GF-D8 (cell line): Measurements from ENCODE around the gene OR4D10.
"Not testable (repeated sequence)": the region's sequence is repeated elsewhere in the genome, so short reads cannot be mapped to it uniquely, and the experiment has no call there.

Source experiments
- DNase-seq: peaks from one replicate; lab custom pipeline; 2025; lab: John Stamatoyannopoulos, UW

Gene OR4D10

GRCh38 chr11:59473015-59473414 is at the start of gene OR4D10:
OR4D10 (plus strand) TSS chr11:59473315; CDS start chr11:59477430, 4,115 bp downstream.
- DNase-seq: no peak

GRCh38 chr11:59423835-59424234 is 49.3 kb upstream of the OR4D10 start:
- DNase-seq: no peak

DNA sequence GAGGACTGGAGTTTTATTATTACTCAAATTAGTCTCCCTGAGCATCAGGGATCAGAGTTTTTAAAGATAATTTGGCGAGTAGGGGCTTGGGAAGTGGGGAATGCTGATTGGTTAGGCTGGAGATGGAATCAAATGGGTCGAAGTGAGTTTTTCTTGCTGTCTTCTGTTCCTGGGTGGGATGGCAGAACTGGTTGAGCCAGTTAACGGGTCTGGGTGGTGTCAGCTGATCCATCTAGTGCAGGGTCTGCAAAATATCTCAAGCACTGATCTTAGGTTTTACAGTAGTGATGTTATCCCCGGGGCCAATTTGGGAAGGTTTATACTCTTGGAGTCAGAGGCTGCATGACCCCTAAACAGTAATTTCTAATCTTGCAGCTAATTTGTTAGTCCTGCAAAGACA is 48.0 kb upstream of the OR4D10 start:
- DNase-seq: no peak

DNA sequence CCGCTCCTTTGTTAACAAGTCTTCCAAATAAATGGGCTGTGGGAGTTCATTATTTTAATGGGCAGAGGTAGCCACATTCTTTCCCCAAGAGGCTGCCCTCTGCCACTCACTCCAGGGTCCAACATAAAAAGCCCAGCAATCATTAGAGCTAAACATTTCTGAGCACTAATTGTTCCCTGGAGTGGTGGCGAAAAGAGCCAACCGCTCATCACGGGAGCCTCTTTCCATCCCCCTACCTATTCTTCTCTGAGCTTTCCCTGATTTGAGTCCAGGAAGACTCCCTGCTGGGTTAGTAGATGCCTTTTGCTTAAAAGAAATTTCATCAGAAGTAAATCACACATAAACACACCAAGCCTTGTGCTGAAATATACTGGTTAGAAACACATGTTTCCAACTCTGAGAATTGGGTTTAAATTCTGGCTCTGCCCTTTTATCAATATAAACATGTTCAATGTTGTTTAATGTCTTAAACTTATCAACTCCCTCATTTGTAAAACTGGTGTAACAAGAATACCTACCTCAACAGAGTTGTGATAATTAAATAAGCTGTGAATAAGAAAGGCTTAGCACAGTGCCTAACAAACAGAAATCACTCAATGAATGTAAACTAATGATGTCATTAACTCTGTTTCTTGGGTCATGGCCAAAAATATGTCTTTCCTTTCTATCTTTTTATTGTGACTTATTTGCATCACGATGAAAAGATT is 46.6 kb upstream of the OR4D10 start, which contains the start of gene OR5A2:
OR5A2 (minus strand) TSS at position 53 of the 707 bp plus-strand sequence. CDS start 3,460 bp downstream, outside the sequence.
- DNase-seq: no peak

DNA sequence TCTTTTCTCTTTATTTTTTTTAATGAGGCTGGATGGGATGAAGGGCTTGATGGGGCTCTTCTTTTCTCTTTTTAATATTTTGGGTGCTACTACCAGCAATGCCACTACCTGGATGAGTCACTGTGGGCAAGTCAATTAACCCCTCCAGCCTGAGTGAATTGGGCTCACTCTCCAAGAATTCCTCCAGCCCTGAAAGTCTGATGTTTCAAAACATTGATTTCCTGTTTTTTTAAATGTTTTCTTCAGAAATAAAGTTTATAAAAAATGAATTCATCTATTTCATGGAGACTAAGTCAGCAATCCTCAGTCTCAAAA is 46.1 kb upstream of the OR4D10 start:
- no peak for DNase-seq

GRCh38 chr11:59429924-59430516 is 43.1 kb upstream of the OR4D10 start:
- DNase-seq: no peak

DNA sequence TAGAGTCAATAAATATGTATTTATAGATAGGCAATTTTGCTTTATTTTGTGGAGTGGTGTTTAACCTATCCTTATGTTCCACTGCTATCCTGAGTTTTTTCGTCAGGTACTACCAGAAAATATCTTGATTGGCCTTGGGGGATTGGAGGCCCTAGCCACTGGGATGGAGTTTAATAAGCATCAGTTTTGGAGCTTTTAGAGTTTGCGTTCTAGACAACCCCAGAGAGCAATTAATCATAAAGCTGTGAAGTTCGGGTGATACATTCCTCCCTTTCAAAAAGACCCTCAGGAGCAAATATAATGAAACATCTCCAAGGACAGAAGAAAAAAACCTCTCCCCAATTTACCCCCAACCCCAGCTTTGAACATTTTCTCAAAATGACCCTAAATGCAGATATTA is 36.9 kb upstream of the OR4D10 start, which contains the start of gene OR5A1:
OR5A1 (plus strand) TSS at position 301 of the 400 bp plus-strand sequence. CDS start 6,700 bp downstream, outside the sequence.
- DNase-seq: no peak

- no peak for DNase-seq
Measured at GRCh38 chr11:59437770-59438169, 35.3 kb upstream of the OR4D10 start.

DNA sequence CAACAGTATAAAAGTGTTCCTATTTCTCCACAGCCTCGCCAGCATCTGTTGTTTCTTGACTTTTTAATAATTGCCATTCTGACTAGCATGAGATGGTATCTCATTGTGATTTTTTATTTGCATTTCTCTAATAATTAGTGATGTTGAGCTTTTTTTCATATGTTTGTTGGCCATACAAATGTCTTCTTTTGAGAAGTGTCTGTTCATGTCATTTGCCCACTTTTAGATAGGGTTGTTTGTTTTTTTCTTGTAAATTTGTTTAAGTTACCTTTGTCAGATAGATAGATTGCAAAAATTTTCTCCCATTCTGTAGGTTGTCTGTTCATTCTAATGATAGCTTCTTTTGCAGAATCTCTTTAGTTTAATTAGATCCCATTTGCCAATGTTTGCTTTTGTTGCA is 27.5 kb upstream of the OR4D10 start:
- not testable (repeated sequence) for DNase-seq

- no peak for DNase-seq
Measured at GRCh38 chr11:59448484-59448883, 24.6 kb upstream of the OR4D10 start.

DNA sequence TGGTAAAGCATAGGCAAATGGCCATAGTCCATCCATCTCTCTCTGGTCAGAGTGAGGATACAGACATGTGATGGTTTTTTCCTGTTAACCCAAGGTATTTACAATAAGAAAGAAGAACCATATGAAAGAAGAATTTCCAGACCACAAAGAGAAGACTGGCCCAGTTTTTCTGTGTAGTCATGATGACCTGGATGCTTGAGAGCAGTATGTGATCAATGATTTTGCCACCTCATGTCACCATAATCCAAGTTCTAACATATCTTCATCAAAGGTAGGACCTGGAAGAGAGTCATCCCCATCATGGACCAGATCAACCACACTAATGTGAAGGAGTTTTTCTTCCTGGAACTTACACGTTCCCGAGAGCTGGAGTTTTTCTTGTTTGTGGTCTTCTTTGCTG is 16.5 kb upstream of the OR4D10 start, which contains the start of gene OR4D6:
OR4D6 (plus strand) TSS at position 301 of the 400 bp plus-strand sequence; CDS start at position 301, 0 bp downstream.
- no peak for DNase-seq

GRCh38 chr11:59459916-59460315 is 13.2 kb upstream of the OR4D10 start:
- no peak for DNase-seq

DNA sequence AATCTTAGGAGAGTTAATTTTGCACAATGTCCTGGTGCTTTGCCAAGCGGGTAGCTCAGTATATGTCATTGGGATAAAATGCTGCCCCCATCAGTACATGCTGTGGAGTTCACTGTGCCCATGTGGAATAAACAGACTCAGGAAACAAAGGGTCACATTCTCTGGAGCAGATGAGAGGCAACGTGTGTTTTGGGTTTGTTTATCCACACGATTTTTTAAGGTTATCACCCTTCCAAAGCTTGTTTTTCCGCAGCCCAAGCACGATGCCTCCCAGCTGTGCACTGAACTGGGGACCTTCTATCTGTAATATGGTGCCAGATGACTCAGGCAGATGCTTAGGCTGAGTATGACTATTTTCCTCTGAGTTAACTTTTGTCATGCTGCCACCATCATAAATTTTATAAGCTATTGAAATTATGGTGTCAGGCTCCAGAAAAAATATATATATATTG is 9.9 kb upstream of the OR4D10 start:
- DNase-seq: no peak

GRCh38 chr11:59475176-59475575 is 2.1 kb downstream of the OR4D10 start:
- DNase-seq: no peak

DNA sequence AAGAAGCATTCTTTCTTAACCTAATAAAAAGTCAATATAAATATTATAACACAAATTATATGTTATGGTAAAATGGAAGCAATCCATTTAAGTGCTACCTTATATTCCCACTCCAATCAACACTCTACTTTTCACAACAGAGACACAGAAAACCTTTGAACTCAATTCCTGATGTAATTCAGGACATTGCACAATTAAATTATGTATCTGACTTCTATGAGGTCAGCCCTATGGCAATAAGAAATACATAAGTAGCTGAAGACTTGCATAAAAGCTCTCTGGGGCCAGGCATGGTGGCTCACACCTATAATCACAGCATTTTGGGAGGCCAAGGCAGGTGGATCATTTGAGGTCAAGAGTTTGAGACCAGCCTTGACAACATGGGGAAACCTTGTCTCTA is 6.8 kb downstream of the OR4D10 start:
- DNase-seq: no peak

DNA sequence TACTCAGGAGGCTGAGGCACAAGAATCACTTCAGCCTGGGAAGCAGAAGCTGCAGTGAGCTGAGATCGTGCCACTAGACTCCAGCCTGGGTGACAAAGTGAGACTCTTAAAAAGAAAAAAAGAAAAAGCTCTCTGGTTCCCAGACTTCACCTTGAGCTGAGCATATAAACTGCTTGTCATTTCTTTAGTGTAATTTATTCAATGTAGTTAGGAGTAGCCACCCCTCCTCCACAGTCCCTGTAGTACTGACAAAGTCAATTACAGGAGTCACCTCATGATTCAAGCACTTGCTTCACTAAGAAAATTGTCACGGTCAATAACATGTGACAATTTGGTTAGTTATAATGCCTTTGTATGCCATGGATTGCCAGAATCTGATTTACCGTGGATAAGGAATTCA is 7.2 kb downstream of the OR4D10 start:
- no peak for DNase-seq

GRCh38 chr11:59501931-59502330 is 28.8 kb downstream of the OR4D10 start:
- no peak for DNase-seq

- no peak for DNase-seq
Measured at GRCh38 chr11:59503276-59503675, 30.2 kb downstream of the OR4D10 start, which contains the start of gene OR4D11. OR4D11 (plus strand) TSS chr11:59503576; CDS start chr11:59503576, 0 bp downstream.

DNA sequence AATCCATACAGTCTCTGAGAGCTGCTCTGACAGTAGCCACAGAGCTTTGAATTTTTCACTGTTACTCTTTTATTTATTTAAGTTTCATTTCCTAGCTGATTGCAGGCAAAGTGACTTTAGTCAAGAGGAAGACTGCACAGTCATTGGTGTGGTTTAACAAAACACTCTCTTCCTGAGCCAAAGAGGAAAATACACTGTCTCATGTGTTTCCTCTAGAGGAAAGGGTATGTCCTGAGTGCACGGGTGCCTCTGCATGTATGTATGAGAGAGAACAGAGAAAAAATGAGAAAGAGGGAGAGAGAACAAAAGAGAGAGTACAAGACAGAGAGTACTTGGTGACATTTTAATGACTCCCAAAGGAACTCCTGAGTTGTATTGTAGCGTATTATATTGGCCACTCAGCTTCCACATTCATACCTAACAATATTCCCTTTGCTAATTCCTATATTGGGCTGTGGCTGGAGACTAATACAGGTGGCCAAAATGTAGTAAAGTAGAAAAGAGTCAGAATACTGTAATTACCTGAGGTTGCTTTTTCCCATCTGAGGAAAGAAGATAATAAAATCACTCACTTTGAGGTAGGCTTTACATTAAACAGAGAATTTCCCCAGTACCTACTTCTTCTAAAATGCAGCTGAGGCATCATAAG is 38.0 kb downstream of the OR4D10 start, which contains the start of gene OR4D9:
OR4D9 (plus strand) TSS at position 599 of the 649 bp plus-strand sequence. CDS start 3,374 bp downstream, outside the sequence.
- DNase-seq: peak; percentile 72

- no peak for DNase-seq
Measured at GRCh38 chr11:59511675-59512074, 38.6 kb downstream of the OR4D10 start.

- not testable (repeated sequence) for DNase-seq
Measured at GRCh38 chr11:59520139-59520538, 47.0 kb downstream of the OR4D10 start.

DNA sequence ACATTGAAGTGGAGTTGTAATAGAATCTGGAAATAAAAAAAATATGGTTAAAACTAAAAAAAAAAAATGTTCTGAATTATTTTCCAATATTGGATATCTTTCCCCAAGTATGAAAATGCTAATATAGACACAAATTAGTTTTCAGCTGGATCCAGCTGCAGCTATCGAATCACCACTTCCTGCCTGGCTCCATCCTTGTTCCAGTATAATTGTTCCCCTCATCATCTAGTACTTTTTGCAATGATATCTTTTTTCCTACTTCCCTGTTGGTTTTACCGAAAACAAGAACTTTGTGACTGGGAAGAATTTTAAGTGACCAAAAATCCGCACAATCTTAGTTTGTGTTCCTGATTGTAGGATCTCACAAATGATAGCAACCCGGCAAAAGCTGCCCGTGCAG is 47.6 kb downstream of the OR4D10 start:
- no peak for DNase-seq

GRCh38 chr11:59523541-59523940 is 50.4 kb downstream of the OR4D10 start:
- DNase-seq: no peak
